H1 (cell line): Measurements from ENCODE around the gene ATP6V1G1.

Experiments used
- ATF2 ChIP-seq: IDR thresholded peaks from 2 replicates; pipeline ENCODE4 v1.6.1; 2012; ENCODE audit warnings: low read length, inconsistent platforms
- BACH1 ChIP-seq: IDR thresholded peaks from 2 replicates; pipeline ENCODE4 v1.6.1; 2012; ENCODE audit warnings: low read length, improper control_type of control experiment
- BCL11A ChIP-seq, 2 experiments: IDR thresholded peaks; one replicate each; pipeline ENCODE4 v1.6.1; 2011; ENCODE audit warnings: low read depth in 2 of 2, low read length in 2 of 2, mild to moderate bottlenecking in 2 of 2
- CBX8 ChIP-seq: fragments of 300-800, 300-1000 bp; sonication (generic); IDR thresholded peaks from 2 replicates; pipeline ENCODE4 v1.7.1; 2016; ENCODE audit warnings: low read depth, low read length, borderline replicate concordance
- CTCF ChIP-seq, 3 experiments: IDR thresholded peaks; 1 replicate in 2 of 3; 2 replicates in 1 of 3; pipeline versions ENCODE4 v1.5.1 to v1.6.1; 2011; ENCODE audit warnings: low read length in 3 of 3, mild to moderate bottlenecking in 3 of 3, inconsistent platforms in 2 of 3, low read depth in 1 of 3, moderate library complexity in 1 of 3; ENCODE audit not compliant: insufficient read depth in 1 of 3; ENCODE audit errors: control extremely low read depth in 1 of 3
- HDAC2 ChIP-seq, 2 experiments: fragments of 300-600 bp in 1 of 2; sonication (generic) in 1 of 2; IDR thresholded peaks; 2 replicates each; pipeline ENCODE4 v1.6.1; 2011 to 2012; ENCODE audit warnings: low read depth in 2 of 2, low read length in 2 of 2, mild to moderate bottlenecking in 2 of 2, moderate library complexity in 2 of 2, borderline replicate concordance in 1 of 2, inconsistent platforms in 1 of 2
- HDAC6 ChIP-seq: IDR thresholded peaks from one replicate; pipeline ENCODE4 v1.7.1; 2012; ENCODE audit warnings: low read depth, mild to moderate bottlenecking, inconsistent platforms, low read length, moderate library complexity
- MAFK ChIP-seq: IDR thresholded peaks from 2 replicates; pipeline ENCODE4 v1.6.1; 2012; ENCODE audit warnings: low read depth, mild to moderate bottlenecking, improper control_type of control experiment, low read length
- MAX ChIP-seq: IDR thresholded peaks from 2 replicates; pipeline ENCODE4 v1.6.1; 2012; ENCODE audit warnings: inconsistent platforms
- POLR2A ChIP-seq, 2 experiments: IDR thresholded peaks; 1 replicate in 1 of 2; 2 replicates in 1 of 2; pipeline ENCODE4 v1.6.1; 2011; ENCODE audit warnings: low read depth in 2 of 2, low read length in 2 of 2, mild to moderate bottlenecking in 2 of 2; ENCODE audit errors: control extremely low read depth in 1 of 2
- RNF2 ChIP-seq: fragments of 200-900, 300-1000 bp; sonication (generic); IDR thresholded peaks from 2 replicates; pipeline ENCODE4 v1.7.1; 2016; ENCODE audit warnings: borderline replicate concordance, low read depth, mild to moderate bottlenecking, antibody characterized with exemption, low read length; ENCODE audit not compliant: poor library complexity, severe bottlenecking; ENCODE audit errors: missing control alignments
- SAP30 ChIP-seq: fragments of 300-600 bp; sonication (generic); IDR thresholded peaks from 2 replicates; pipeline ENCODE4 v1.7.1; 2012; ENCODE audit warnings: low read length, moderate library complexity, mild to moderate bottlenecking, inconsistent platforms; ENCODE audit not compliant: insufficient read depth, insufficient replicate concordance
- SIN3A ChIP-seq, 2 experiments: IDR thresholded peaks in 1 of 2; conservative IDR thresholded peaks in 1 of 2; 2 replicates each; pipeline ENCODE4 v1.6.1; 2011 to 2012; ENCODE audit warnings: low read length in 2 of 2, improper control_type of control experiment in 1 of 2, low read depth in 1 of 2, mild to moderate bottlenecking in 1 of 2
- USF2 ChIP-seq: IDR thresholded peaks from 2 replicates; pipeline ENCODE4 v1.6.1; 2011; ENCODE audit warnings: low read length, improper control_type of control experiment

- no peak for TF ChIP-seq SIN3A (conservative IDR thresholded peaks at IDR 0.05 in 1 of 2, IDR thresholded peaks at IDR 0.05 in 1 of 2; ENCODE audit: low read depth in 1 of 2, low read length in 2 of 2)
- TF ChIP-seq CTCF (IDR thresholded peaks at IDR 0.05; ENCODE audit: control extremely low read depth in 1 of 3, insufficient read depth in 1 of 3, low read depth in 1 of 3, low read length in 3 of 3), result no peak
- TF ChIP-seq MAFK, result no peak
- TF ChIP-seq USF2, result no peak
- no peak for TF ChIP-seq CBX8
- TF ChIP-seq BACH1, result no peak
- no peak for TF ChIP-seq POLR2A (IDR thresholded peaks at IDR 0.05; ENCODE audit: control extremely low read depth in 1 of 2, low read depth in 2 of 2, low read length in 2 of 2)
- no peak for TF ChIP-seq RNF2
- no peak for TF ChIP-seq HDAC2 (IDR thresholded peaks at IDR 0.05; ENCODE audit: borderline replicate concordance in 1 of 2, low read depth in 2 of 2, low read length in 2 of 2)
- TF ChIP-seq SAP30, result no peak
- no peak for TF ChIP-seq BCL11A (IDR thresholded peaks at IDR 0.05; ENCODE audit: low read depth in 2 of 2, low read length in 2 of 2)
- TF ChIP-seq HDAC6, result no peak
- no peak for TF ChIP-seq ATF2
- no peak for TF ChIP-seq MAX
Observed at GRCh38 chr9:114545055-114545454, 42.5 kb upstream of the ATP6V1G1 start.
